HT1080 (cell line): Measurements from ENCODE around the gene INHA. TPM values are rescaled to one million over a fixed set of nuclear protein-coding genes. Genes with fewer than 3 reads are reported as not detected.

Experiments used
- DNase-seq: peaks from one replicate; pipeline ENCODE4 v3.0.0-alpha.2; 2015; ENCODE audit warnings: low read depth
- total RNA-seq: library from RNA; depleted of rRNA; stranded (reverse); fragments of >200 nt; shearing (Covaris generic); gene quantifications from 2 replicates; pipeline ENCODE4 v1.2.3, GENCODE V29; 2014

The INHA gene
- total RNA-seq, 1 experiment from 2014 or later: not detected

DNA sequence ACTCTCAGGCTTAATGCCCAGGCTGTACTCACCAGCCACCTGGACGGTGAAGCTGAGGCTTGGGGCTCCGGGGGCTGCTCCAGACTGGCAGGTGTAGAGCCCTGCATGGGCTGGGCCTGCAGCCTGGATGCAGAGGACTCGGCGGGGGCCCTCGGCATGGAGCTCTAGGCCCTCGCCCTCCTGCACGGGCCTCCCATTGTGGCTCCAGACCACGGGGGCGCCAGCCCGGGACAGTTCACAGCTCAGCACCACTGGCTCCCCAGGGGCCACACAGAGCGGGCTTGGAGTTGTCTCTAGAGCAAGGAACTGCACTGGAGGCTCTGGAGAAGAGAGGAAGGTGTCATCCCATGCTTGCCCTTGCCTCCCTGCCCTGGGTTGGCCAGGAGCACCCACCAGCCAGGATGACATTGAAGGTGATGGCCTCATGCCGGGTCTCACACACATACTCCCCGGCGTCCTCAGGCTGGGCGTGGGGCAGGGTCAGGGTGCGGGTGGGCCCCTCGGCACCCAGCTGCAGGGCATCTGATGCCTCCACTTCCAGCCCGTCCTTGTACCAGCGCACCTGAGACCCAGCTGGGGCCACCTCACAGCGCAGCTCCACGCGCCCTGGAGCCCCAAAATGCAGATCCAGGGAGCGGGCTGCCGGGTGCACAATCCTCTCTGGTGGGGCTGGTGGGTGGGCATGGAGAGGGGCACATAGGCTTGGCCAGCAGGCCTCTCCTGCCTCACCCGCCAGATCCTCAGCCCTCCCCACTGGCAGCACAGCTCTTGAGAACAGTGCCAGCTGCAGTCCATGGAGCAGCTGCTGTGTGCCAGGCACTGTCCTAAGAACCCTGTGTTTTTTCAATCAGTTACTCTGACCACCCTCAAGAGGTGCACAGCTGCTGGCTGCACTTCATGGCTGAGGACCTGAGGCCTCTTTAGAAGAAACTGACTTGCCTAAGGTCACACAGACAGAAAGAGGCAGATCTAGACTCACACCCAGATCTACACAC, 14.0 kb upstream of the INHA start:
- no peak for DNase-seq

DNA sequence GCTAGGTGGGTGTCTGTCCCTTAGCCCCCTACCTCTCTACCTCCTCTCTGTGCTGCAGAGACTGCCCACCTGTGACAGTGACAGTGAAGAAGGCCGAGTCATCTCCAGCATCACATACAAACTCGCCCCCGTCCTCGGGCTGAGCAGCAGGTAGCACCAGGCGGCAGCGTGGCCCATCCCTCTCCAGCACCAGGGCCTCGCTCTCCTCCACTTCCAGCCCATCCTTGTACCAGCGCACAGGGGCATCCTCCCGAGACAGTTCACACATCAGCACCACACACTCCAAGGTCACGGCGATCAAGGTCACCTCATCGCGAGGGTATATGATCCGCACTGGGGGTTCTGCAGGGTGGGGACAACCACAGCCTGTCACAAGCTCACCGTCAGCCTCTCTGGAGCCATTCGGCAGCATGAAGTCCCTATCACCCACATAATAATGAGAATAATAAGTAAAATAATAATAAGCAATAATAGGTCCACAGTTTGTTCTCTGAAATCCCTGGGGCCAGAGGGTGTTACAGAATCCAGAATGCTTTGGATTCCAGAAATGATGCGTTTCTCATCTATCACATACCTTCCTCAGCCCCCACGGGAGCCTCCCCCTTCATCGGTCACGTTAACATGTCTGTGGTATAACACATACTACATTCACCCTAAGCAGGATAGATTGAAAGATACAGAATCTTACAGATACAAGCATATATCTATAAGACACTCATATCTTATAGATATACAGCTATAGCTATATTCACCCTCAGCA, 12.8 kb upstream of the INHA start:
- no peak for DNase-seq

DNA sequence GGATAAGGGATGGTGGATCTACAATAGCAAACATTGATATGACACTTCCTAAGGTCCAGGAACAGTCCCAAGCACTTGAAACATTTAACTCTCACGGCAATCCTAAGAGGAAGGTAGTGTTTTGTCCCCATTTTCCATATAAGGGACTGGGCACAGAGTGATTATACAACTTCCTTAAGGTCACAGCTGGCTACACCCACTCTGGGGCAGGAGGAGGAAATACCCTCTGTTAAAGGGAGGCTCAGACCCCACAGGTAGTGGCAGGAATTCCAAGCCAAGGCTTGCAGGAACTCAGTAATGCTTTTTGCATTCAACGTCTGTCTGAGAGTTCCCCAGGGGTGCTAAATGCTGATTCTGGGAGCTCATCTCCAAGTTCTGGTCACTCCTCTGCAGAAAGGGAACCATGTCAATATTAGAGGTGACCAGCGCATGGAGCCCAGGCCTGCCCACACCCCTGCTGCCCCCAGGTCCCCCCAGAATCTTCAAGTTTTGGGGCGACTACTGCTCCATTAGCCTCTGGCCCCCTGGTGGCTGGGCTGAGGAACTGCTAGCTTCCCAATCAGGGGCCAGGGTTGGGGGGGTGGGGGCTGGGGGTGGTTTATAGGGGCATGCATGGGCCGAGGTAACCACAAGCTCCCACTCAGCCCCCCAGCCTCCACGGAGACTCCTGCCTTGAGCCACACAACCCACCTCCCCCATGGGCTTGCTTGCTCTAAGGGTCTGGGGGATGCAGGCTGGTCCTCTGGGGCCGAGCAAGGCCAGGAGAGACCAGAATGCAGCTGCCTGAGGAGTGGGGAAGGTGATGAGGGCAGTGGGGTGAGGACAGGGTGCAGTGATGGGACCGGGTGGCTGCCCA, 11.8 kb upstream of the INHA start:
- DNase-seq: no peak

DNA sequence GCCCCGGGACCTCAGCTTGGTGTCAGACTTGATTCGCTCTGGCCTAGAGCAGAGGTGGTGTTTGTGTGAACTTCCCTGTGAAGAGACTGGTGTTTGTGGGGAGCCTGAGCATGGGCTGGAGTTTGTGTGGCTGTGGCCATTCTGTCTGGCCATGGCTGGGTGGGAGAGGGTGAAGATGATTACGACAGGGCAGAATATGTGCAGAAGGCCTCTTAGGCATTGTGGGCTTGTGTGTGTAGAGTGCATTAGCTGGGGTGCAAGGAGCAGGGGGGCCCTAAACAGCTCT, 11.3 kb upstream of the INHA start:
- no peak for DNase-seq

DNA sequence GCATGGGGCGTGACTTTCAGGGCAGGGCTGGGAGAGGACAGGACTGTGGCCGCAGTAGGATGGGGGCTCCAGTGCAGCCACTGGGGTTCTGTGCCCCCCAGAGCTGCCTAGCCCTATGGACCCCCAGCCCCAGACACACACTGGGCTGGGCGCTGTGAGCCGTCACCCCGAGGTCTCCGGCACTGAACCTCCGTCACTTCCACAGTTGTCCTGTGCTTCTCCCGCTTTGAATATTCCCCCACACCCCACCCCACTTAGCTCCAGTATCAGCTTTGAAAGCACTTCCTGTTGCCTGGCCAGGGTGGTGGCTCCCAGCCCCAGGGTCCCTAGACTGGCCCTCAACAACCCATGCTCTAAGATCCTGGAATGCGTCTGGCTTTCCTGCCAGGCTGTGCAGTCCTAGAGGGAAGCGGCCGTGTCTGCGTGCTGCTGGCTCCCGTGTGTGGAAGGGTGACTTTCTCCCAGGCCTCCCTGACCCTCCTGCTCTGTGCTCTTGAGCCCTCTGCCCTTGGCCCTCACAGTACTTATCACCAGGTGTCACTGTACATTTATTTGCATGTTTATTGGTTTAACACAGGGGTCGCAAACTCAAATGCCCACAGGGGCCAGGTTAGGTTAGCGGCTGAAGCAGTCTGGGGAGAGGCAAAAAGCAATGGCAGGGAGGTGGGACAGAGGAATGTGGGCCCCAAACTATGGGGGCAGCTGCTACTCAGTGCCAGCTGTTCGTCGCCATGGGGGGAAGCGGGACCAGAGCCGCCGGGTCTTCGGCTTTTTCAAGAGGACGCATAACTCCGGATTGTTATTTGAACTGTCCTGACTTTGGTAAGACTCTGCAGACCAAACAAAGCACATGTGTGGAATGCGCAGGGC, 10.7 kb upstream of the INHA start:
- no peak for DNase-seq

DNA sequence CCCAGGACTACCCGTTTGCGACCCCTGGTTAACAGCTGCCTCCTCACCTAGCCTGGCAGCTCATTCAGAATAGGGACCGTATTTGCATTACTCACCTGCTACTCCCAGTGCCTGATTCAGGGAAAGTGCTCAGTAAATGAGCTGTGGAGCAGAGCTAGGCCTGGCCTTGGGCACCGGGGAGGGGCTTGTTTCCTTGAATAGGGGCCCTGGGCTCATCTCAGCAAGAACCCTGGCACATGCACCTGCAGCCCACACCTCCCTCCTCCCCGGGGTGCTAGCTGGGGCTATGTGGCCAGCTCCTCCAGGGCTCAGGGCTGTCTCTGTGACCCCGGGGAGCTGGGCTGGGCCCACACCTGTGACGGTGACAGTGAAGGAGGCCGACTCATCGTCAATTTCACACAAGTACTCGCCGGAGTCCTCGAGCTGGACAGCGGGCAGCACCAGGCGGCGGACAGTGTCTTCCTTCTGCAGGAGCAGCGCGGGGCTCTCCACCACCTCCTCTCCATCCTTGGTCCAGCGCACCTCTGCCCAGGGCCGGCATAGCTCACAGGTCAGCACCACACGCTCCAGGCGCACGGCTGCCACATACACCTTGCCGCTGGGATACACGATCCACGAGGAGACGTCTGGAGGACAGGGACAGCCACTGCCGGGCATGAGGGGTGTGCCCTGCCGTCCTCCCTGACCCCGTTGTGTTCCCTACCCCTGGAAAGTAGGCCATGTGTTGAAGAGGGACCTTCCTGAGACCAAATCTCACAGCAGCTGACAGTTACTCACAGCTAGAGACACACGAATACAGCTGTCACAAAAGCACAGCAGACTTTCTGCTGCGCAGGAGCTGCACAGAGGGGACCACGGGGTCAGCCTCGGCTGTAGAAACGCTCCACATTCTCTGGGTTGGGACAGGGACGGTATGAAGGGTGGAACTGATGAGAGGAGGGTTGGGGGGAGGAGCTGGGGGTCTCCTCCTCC, 9.8 kb upstream of the INHA start:
- no peak for DNase-seq

DNA sequence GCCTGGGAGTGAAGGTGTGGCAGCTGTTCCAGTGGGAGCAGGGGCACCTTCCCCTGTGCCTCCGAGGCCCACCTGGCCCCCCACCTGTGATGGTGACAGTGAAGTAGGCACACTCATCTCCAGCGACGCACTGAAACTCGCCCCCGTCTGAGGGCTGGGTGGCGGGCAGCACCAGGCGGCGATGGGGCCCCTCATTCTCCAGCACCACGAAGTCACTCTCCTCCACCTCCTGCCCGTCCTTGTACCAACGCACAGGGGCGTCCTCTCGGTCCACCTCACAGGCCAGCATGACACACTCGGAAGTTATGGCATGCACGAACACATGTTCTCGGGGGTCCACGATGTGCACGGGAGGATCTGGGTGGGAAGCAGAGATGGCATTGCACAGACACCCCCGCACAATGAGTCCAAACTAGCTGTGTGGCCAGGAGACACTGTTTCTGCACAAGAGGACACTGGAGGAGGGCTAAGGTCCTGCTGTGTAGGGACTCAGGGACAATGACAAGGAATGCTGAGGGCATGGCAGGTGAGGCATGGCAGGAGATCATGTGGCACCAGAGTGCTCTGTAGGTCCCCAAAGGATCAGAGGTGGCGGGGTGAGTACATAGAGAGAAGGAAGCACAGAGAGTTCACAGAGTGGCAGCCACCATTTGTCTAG, 8.7 kb upstream of the INHA start:
- DNase-seq: no peak

DNA sequence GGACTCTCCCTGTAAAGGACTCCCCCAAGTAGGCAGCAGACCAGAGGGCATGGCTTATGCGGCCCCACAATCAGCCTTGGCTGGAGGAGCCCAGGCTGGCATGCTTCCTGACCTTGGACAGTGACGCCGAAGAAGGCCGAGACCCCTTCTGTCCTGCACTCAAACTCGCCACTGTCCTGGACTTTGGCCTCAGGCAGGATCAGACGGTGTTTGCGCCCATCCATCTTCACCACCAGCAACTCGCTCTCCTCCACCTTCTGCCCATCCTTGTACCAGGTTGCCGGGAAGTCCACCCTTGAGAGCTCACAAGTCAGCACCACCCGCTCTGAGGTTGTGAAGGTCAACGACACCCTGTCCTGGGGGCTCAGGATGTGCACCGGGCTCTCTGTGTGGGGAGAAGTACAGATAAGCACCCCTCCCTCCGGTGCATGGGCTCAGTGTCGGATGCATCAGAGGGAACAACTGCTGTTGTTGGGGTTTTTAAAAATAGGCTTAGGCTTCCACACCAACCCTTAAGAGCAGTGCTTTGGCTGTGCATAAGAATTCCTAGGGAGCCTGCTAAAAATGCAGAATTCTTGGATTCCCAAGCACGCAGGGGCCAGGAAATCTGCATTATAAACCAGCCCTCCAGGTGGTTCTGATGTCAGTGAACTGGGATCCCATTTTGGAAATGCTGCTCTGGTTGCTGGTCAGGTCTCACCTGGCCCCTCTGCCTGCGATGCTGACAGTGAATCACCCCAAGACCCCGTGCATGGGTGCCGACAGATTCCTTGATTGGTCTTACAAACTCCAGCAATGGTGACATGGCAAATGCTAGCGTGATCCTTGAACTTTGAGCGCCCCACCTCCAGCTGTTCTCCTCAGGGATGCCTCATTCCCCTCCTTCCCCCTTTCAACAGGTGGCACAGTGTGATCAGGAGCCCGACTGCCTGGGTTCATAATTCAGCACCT, 6.7 kb upstream of the INHA start:
- DNase-seq: no peak

DNA sequence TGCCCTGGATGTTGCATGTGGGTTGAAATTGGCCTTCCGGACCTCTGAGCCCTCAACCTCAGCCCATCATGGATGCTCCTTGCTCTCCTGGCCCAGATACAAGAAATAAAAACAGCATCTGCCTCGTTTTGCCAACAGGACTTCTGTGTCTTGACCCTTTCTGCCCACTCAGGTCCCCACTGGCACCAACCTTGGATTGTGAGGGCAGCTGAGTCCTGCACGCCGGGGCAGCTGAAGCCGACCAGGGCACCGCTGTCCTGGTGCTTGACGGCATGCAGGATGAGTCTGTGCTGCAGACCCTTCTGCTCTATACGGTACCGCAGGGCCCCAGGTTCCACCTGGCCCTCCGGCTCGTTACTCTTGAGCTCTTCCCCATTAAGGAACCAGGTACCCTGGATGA, 5.5 kb upstream of the INHA start:
- DNase-seq: no peak

DNA sequence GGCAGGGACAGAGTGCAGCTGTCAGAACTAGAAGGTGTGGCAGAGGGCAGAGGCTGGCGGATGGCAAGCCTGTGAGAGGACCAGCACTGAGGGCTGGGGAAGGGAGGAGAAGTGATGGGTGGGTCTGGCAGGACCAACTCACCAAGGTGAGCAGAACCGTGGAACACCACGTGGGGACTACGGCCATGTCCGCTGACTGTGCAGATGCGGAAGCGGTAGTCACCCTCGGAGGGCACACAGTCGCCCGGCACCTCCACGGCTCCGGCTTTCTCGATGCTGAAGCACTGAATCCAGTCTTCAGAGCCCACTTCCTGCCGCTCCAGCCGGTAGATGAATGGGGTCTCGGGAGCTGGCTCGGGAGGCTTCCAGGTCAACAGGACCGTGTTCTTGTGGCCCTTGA, 5.0 kb upstream of the INHA start:
- no peak for DNase-seq

DNA sequence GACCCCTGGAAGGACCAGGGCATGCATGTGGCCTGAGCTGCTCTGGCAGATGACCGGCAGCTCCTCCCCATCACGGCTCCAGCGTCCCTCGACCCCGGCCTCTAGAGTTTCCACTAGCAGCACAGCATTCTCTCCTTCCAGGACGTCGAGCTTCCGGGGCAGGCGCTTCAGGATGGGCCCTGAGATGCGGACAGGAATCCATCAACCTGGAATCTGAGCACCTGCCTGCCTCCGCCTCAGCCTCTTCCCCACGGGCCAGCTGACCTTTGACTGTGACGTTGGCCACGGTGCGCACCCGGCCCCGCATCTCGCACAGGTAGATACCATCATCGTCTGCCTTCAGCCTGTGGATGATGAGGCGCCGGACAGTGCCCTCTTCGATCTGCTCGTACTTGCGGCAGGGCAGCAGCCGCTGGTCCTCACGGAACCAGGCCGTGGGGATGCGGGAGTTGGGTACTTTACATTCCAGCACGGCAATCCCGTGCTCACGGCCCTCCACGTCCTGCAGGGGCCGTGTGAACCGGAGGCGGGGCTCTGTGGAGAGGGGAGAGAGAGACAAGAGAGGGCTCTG, 4.2 kb upstream of the INHA start:
- no peak for DNase-seq

DNA sequence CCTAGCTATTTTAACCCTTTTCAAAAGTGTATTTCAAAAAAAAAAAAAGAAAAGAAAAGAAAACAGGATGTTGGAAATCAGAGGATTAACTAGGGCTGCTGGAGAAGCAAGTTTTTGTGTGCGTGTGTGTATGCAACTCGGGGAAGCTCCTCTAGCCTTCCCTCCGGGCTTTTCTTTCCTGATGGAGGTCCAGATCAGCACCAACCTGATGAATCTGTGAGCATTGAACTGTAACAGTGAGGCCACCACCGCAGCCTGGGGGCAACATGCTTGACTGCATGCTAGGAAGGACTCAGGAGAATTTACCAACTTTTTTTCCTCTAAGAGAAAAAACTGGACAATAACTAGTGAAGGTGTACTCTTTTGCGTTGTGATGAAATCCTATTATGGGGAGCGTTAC, 3.1 kb upstream of the INHA start:
- DNase-seq: no peak

DNA sequence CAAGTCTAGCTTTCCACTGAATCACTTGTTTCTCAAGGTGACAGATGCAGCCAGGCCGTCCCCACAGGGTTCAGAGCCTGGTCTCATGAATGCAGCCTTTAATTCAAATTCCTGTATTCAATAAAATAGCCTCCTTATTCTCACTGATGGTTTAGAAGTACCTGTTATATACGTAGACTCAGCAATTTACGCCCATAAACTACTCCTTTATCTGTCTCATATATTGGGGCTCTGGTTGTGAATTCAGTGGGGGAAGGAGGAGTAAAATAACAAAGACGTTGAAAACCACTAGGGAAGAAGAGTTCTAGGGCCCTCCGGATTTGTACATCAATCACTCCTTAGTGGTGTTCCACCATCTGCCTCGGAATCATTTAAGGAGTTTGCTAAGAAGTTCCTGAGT, 2.5 kb upstream of the INHA start:
- no peak for DNase-seq

DNA sequence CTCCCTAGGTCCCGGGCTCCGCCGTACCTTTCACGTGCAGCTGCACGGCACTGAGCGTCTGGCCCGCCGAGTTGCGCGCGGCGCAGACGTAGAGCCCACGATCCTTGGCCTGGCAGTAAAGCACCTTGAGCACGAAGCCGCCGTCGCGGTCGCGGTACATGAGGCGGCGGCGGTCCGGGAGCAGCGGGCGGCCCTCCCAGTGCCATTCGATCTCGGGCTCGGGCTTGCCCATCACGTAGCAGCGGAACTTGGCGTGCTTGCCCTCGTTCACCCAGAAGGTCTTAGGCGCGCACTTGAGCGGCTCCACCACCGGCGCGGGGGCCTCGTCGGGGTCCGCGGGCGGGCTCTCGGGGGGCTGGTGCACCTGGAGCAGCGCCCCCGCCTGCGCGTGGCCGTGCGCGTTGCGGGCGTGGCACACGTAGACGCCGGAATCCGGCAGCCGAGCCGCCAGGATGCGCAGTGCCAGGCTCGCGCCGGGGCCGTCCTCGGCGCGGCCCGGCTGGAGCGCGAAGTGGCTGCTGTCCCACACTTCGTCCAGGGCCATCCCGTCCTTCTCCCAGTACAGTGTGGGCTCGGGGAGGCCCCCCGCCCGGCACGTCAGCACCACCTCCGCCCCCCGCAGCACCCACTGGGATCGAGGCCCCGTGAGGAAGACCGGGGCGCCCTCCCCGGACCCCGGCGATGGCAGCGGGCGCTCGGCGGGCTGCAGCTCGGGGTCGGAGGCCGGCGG, 1.8 kb upstream of the INHA start:
- DNase-seq: no peak

DNA sequence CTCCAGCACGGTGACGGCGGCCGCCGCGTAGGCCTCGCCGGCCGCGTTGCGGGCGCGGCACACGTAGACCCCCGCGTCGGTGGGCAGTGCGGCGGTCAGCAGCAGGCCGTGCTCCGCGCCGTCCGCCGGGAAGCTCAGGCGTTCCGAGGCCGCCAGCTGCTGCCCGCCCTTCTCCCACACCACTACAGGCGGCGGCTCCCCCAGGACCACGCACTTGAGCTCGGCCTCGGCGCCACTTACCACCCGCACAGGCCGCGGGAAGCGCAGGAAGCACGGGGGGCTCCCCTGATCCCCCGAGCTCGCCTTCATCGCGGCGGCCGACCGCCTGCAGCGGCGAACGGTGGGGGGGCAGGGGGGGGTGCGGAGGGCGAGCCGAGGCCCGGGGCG, 1.2 kb upstream of the INHA start:
- DNase-seq: no peak

DNA sequence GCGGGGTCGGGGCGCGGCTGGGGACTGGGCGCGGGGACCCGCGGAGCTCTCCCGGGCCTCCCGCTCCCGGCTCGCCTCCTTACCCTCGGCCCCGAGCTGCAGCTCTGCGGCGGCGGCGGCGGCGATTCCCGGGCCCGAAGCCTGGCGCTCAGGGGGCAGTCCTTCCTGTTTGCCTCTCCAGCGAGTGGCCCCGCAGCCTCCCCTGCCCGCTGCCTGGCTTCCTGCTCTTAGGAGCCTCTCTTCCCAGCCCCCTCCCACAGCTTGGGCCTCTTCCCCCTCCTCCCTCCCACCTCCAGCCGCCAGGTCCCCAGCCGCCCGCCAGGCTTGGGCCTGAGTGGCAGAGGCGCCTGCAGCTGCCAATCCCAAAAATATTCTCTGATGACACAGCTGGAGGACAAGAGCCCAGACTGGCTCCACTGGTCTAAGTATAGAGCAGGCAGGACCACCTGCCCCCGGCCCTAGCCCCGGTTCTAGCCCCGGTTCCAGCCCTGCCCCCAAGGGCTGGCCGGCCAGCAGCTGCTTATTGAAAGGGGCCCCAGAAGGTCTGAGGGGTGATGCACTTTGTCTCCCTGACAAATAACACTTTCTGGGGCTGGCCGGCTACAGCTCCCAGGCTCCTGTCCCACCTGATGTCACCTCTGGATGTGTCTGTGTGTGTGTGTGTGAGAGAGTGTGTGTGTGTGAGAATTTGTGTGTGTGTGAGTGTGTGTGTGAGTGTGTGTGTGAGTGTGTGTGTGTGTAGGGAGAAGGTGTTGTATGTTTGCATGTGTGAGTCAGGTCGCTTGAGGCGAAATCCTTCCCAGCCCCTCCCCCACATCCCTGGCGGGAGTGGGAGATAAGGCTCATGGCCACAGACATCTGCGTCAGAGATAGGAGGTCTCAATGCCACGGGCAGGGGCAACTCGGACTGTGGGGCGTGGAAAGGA, 536 bp upstream of the INHA start, which contains the start of gene OBSL1:
TSS of gene OBSL1 (minus strand) at position 229 of the 926 bp plus-strand sequence. CDS start 307 bp downstream, outside the sequence.
- DNase-seq: peak; percentile 66
